ENCODE data around the gene MSL1.

- TF ChIP-seq CTCF (IDR thresholded peaks at IDR 0.05) (no peak), POLR2A (IDR thresholded peaks at IDR 0.05) (no peak)
Measured at GRCh38 chr17:40110026-40110845, 11.5 kb upstream of the MSL1 start.
